GM11168 (cell line): Measurements from ENCODE around the gene SPATA33.
"Not testable (repeated sequence)": the region's sequence is repeated elsewhere in the genome, so short reads cannot be mapped to it uniquely, and the experiment has no call there.

ENCODE experiments used
- in situ Hi-C: fragments of 300-500 bp; cut with MboI; formaldehyde crosslinking; loops from one replicate; pipeline ENCODE4 v1.12.0; 2022; ENCODE audit warnings: low sequenced_read_pairs; ENCODE audit not compliant: unreplicated experiment

The SPATA33 gene

DNA sequence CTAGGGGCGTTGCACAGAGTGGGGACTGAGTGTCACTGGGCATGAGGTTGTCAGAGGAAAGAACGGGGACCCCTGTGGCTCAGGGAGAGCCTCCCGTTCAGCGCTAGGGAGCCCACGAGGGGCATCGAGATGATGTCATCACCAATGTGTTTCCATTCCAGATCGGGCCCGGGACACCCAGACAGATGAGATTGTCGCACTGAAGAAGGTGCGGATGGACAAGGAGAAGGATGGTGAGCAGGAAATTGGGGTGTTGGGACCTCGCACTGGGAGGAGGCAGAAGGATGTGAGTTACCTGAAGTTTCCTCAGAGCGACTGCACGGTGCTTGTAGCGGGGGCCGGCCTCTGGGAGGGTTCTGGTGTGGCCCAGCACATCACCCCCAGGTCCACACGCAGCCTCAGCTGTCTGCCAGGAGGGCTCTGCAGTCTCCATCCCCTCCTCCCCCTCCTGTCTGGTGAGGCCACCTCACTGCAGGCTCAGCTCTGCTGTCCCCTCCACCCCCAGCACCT is 32.8 kb downstream of the SPATA33 start:
- in situ Hi-C loops: no loop called here

DNA sequence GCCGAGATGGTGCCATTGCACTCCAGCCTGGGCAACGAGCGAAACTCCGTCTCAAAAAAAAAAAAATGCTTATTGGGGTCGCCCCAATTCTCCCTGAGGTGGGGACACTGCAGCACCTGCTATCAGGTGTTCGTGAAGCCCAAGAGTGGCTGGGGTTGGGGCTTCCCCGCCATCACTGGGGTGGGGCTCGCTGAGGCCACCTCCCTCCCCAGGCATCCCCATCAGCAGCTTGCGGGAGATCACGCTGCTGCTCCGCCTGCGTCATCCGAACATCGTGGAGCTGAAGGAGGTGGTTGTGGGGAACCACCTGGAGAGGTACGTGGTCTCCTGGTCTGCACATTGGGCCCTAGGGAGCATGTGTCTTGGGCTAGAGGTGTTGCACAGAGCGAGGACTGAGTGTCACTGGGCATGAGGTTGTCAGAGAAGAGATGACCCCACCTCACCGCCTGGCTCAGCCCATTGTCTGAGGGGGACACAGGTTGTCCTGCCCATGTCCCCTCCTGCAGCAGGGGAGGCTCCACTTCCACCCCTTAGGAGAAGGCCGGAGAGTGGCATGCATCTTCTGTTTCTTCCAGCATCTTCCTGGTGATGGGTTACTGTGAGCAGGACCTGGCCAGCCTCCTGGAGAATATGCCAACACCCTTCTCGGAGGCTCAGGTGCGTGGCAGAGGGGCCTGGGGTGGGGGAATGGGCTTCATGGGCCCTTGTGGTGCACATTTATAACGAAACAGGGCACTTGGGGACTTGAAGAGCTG is 33.8 kb downstream of the SPATA33 start:
- in situ Hi-C loops: no loop called here

DNA sequence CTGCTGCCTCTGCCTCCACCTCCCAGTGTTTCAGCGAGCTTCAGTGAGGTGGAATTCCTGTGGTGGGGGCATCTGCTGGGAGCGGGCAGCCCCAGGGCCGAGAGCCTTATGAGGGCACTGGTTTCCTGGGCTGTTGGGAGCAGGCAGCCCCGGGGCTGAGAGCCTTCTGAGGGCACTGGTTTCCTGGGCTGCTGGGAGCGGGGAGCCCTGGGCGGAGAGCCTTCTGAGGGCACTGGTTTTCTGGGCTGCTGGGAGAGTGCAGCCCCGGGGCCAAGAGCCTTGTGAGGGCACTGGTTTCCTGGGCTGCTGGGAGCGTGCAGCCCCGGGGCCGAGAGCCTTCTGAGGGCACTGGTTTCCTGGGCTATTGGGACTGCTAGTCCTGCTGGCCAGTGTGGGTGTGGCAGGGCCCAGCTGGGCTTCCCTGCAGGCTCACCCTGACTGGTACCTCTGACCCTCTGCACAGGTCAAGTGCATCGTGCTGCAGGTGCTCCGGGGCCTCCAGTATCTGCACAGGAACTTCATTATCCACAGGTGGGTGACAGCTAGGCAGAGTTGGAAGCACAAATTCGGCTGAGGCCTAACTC is 34.4 kb downstream of the SPATA33 start:
- in situ Hi-C loops: no loop called here

DNA sequence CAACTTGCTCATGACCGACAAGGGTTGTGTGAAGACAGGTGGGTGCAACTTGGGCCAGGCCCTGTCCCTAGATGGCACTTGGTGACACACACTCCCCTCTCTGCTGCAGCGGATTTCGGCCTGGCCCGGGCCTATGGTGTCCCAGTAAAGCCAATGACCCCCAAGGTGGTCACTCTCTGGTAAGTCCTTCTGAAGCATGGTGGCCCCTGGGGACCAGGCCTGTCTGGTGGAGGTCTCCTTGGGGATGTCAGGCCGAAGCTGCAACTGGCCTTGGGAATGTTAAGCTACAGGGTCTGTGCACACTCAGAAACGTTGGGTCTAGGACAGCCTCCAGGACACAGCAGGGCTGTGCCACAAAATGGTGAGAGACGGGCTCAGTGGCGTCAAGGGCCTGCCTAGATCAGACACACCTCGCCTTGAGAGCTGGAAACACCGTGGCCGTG is 35.7 kb downstream of the SPATA33 start:
- in situ Hi-C loops: no loop called here

DNA sequence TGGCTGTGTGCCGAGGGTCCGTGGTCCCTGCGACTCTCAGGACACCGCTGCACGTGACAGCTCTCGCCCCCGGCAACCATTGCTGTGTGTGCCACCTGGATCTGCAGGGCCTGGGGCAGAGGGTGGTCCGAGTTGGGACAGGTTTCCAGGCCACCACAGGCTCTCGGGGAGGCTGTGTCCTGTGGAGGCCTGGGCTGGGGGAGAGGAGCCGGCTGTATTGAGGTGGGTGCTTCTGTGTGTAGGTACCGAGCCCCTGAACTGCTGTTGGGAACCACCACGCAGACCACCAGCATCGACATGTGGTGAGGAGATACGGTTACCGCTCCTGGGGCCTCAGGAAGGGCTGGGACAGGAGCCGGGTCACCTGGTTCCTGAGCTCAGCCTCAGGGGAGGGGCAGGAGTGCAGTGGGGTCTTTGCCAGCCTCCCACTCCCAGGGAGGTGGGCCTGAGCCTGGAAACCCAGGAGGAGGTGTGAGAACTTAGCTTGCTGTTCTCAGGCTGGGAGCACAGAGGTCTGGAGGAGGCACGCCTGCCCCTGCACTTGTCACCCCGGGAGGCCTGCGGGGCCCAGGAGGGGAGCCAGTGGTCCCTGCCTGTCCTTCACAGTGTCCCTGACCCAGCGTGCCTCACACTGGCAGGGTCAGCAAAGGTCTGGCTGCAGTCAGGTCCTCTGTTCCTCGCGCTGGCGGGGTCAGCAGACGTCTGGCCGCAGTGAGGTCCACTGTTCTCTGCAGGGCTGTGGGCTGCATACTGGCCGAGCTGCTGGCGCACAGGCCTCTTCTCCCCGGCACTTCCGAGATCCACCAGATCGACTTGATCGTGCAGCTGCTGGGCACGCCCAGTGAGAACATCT is 36.5 kb downstream of the SPATA33 start:
- in situ Hi-C loops: no loop called here

DNA sequence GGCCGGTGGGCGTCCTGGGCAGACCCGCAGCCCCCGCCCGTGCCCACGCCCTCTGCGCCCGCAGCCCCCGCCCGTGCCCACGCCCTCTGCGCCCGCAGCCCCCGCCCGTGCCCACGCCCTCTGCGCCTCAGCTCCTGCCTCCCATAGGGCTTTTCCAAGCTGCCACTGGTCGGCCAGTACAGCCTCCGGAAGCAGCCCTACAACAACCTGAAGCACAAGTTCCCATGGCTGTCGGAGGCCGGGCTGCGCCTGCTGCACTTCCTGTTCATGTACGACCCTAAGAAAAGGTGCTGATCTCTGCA is 37.1 kb downstream of the SPATA33 start:
- in situ Hi-C loops: not testable (repeated sequence)

DNA sequence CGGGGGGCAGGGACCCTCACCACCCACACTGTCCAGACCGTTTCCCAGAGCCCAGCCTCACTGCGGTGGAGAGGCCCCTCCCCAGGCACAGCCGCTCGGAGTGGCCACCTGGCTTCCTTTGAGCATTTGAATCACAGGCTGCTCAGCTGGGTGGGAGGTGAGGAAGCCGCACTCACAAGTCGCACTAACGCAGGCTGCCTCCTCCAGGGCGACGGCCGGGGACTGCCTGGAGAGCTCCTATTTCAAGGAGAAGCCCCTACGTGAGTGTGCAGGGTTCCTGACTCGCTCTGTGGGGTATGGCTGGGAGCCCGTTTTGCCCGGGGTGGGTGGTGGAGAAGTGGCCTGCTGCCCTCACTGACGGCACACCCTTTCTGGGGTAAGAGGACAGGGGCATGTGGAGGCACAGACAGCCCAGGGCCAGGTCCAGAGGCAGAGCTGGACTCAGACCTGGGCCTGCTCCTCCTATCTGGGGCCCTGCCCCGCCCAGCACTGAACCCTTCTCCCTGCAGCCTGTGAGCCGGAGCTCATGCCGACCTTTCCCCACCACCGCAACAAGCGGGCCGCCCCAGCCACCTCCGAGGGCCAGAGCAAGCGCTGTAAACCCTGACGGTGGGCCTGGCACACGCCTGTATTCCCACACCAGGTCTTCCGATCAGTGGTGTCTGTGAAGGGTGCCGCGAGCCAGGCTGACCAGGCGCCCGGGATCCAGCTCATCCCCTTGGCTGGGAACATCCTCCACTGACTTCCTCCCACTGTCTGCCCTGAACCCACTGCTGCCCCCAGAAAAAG is 37.6 kb downstream of the SPATA33 start:
- in situ Hi-C loops: no loop called here

DNA sequence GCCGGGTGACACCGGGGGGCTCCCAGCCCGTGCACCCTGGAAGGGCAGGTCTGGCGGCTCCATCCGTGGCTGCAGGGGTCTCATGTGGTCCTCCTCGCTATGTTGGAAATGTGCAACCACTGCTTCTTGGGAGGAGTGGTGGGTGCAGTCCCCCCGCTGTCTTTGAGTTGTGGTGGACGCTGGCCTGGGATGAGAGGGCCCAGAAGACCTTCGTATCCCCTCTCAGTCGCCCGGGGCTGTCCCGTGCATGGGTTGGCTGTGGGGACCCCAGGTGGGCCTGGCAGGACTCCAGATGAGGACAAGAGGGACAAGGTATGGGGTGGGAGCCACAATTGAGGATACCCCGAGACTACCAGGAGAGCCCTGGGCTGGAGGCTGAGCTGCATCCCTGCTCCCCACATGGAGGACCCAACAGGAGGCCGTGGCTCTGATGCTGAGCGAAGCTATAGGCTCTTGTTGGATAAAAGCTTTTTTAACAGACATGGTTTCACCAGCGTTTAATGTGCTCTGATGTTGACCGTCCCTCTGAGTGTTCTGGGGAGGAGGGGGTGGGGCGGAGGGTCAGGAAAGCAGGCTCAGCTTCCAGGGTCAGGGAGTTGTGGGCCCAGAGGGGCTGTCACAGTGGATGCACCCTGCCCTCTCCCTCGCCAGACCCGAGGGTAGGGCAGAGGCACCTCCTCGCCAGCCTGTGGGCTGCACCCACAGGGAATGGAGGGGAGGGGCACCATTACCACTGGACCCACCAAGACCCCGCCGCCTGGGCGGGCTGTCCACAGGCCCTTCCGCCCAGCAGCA is 38.4 kb downstream of the SPATA33 start:
- in situ Hi-C loops: no loop called here

DNA sequence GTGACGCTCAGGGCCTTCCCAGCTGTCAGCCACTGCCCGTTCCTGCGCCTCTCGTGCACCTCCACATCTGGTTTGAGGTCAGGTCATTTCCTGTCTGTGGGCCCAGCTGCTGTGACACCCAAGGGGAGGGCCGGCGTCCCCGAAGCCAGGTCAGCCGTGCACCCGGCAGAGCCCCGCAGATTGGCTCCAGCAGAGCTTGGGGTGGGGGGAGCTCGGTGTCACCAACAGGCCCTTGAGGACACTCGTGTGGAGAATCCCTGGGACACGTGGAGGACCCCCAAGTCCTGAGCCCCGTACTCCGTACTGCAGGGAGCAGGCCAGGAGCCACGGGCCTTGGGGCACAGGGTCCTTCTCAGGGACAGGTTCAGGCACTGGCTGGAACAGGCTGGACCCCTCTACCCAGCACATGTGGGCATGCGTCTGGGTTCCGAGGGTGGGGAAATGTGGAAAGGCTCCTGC is 39.1 kb downstream of the SPATA33 start:
- in situ Hi-C loops: no loop called here

DNA sequence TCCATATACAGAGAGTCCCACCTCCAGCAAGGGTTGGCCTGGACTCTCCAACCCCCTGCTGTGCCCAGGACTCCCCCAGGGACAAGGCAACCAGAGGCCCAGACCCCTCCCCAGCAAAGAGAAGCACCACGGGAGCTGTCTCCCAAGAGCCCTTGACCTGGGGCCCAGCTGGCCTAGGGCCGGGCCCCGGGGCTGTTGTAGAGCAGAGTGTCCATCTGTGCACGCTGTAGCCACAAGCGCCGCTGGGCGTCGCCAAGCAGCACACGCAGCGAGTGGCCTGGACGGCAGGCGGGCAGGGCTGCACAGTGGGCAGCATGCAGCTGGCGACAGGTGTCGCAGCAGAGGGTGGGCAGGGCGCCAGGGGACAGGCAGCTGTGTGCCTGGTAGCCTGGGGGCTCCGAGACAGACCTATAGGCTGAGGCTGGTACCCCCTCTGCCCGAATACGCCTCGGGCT is 39.6 kb downstream of the SPATA33 start:
- in situ Hi-C loops: no loop called here

DNA sequence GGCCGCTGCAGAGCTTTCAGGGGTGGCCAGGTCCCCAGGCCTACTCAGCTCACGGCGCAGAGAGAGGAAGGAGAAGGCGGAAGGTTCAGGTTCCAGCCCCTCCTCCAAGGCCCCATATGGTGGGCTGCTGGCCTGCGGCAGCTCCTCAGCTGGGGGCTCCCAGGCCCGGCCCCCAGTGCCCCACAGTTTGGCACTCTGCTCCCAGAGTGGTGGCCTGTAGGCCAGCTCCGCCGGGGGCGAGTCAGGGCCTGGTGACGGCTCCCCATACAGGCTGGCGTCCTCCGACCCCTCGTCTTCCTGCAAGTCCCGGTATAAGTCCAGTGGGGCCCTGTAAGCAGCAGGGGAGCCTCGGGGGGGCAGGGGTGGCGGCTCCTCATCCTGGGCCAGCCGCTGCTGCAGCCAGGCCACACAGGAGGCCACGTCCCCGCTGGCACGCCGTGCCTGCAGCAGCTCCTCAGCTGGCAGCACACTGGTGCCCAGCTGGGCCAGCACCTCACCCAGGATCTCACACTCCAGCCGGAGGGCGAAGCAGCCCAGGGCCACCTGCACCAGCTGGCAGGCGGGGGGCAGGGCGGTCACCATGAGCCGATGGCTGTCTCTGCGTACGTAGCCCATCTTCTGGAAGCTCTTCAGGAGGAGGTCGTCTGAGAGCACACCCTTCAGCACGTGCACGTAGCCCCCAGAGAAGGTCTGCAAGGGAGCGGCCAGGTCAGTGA is 40.1 kb downstream of the SPATA33 start:
- in situ Hi-C loops: no loop called here

DNA sequence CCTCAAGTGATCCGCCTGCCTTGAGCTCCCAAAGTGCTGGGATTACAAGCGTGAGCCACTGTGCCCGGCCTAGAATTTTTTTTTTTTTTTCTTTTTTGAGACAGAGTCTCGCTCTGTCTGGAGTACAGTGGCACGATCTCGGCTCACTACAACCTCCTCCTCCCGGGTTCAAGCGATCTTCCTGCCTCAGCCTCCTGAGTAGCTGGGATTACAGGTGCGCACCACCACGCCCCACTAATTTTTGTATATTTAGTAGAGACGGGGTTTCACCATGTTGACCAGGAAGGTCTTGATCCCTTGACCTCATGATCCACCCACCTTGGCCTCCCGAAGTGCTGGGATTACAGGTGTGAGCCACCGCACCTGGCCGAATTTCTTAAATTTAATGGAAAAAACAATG is 41.1 kb downstream of the SPATA33 start:
- in situ Hi-C loops: not testable (repeated sequence)

DNA sequence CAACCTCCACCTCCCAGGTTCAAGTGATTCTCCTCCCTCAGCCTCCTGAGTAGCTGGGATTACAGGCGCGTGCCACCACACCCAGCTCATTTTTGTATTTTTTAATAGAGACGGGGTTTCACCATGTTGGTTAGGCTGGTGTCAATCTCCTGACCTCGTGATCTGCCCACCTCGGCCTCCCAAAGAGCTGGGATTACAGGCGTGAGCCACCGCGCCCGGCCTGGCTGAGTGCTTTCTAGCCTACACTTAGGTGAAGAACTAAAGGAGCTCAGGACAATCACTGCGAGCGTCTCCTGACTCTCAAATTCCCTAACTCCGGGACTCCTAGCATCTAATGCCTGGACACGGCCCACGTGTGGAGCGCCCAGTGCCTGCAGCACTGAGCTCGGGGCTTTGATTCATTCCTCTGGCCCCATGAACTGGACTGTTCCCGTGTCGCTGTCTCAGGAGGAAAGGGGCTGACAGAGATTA is 42.0 kb downstream of the SPATA33 start:
- in situ Hi-C loops: loop anchor here (10.0 kb wide), 1 partner anchor 165 kb away; no protein-coding TSS in a partner anchor

DNA sequence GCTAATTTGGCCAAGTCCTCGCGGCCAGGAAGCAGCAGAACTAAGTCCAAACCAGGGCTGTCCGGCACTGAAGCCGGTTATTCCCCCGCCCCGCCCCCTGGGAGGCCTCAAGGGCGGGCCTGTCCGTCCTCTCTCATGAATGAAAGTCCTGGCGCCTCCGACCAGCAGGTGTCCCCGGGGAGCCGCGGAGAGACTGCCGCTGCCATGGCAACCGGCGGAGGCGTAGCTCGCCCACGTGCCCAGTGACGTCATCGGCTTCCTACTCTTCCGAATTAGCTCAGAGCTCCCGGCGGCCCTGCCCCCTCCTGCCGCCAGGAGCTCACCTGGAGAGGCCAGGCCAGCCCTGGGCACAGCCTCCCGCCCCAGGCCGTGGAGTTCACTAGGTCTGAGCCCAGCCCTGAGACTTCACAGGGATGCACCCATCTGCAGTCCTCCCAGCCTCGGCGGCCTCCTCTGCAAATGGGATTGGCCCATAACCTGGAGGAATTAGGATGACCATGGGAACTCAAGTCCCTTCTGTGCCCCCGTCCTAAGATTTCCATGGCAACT is 42.5 kb downstream of the SPATA33 start:
- in situ Hi-C loops: loop anchor here (10.0 kb wide), 1 partner anchor 165 kb away; no protein-coding TSS in a partner anchor

DNA sequence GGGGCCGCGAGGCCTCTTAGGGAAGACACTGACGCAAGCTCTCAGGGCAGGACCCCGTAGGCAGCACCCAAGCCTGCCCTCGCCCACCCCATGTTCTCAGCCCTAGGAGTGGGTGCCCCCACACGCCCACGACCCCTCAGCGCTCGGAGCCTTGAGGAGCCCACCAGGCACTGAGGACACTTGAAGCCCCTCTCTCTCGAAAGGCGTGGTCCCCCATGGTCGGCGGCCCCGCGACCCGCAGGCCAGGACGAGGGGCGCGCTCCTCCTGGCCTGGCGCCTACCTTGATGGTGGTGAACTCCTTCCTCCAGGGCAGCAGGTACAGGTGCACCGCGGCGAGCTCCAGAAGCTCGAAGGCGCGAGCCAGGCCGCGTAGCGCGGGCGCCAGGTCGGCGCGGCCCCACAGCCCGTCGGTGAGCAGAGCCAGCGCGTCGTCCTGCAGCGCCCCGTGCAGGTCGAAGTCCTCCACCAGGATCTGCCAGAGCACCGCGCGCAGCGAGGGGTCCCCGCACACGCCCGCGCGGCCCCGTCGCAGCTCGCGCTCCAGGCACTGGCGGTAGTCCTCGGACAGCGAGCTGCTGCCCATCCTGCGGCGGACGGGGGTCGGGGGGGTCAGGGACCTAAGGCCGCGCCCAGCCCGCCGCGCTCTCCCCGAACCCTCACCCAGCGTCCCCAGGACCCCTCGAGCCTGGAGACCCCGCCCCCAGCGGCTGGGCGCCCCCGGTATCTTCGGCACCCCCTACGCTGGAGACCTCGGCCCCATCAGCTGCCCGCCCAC is 43.2 kb downstream of the SPATA33 start:
- in situ Hi-C loops: loop anchor here (10.0 kb wide), 1 partner anchor 164 kb away; no protein-coding TSS in a partner anchor

DNA sequence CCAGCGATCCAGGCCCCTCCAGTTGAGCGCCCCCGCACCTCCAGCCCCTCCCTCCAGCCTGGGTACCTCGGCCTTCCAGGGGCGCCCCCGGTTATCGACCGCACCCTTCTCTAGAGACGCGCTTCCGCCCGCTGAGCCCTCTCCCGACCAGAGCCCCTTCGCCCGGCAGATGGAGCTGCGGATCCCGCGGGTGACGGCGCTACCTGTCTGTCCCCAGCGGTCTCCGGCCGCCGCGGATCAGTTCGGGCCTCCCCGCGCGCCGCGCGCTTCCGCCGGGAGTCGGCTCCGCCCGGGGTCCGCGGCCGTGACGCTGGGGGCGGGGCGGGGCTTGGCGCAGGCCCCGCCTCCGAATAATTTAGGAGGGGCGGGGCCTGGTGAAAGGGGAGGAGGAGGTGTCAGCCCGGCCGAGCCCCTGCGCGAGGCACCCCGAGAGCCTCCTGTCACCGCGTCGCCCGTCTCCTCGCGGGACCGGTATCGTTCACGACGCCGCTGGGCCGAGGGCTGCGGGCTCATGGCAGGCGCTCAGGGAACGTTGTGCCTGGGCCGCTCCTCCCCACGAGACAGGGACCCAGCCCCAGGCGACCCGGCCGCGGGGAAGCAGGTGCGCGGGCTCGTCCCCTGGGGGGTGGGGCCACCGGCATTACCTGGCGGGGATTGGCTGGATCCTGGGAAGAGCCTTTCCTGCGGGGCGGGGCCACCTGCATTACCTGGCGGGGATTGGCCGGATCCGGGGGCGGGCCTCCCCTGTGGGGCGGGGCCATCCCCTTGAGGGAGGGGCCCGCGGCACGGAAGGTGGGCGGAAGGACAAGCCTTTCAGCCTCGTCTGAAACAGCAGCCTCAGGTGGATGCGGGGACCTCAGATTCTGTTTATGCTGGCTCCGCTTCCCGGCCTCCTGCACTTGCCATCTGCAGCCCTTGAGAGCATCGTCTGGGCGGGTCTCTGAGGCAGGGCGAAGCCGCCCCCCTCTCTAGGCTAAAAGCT is 44.1 kb downstream of the SPATA33 start, which contains the start of gene SPATA2L:
SPATA2L (minus strand) TSS at position 281 of the 982 bp plus-strand sequence. CDS start 473 bp downstream, outside the sequence.
- in situ Hi-C loops: loop anchor here (10.0 kb wide), 1 partner anchor 163 kb away; no protein-coding TSS in a partner anchor
